ENCODE data around the gene ADAM22. TPM values are rescaled to one million over a fixed set of nuclear protein-coding genes. Genes with fewer than 3 reads are reported as not detected.

ADAM22 gene
- total RNA-seq, 1 donor from 2014 or later = 13.4 TPM

- H3K4me1 Mint-ChIP-seq = peaks cover 35% of the 10 kb centered on the region
- peak; percentile 26 for DNase-seq (ENCODE audit: low read depth, low spot score)
- no peaks in the 10 kb centered on the region for H3K27me3 Mint-ChIP-seq (ENCODE audit: low read depth)
- no peaks in the 10 kb centered on the region for H3K9me3 Mint-ChIP-seq
- no peak for TF ChIP-seq CTCF (conservative IDR thresholded peaks at IDR 0.05)
- peaks cover 5% of the 10 kb centered on the region for H3K36me3 Mint-ChIP-seq (ENCODE audit: low read depth)
- peak overlapping the region; percentile 94 for H3K4me3 Mint-ChIP-seq
- peak overlapping the region; percentile 86 for H3K27ac Mint-ChIP-seq (ENCODE audit: unreplicated experiment)
Measured at GRCh38 chr7:88218836-88219605, 285.0 kb downstream of the ADAM22 start.

- TF ChIP-seq CTCF (conservative IDR thresholded peaks at IDR 0.05) = peak; percentile 93
- no peaks in the 10 kb centered on the region for H3K27me3 Mint-ChIP-seq (ENCODE audit: low read depth)
- no peaks in the 10 kb centered on the region for H3K9me3 Mint-ChIP-seq
- peak; percentile 83 for DNase-seq (ENCODE audit: low read depth, low spot score)
- peak within 1 kb of the TSS; percentile 94 for H3K4me3 Mint-ChIP-seq
- no peaks in the 10 kb centered on the region for H3K36me3 Mint-ChIP-seq (ENCODE audit: low read depth)
- peak within 1 kb of the TSS; percentile 100 for H3K27ac Mint-ChIP-seq (ENCODE audit: unreplicated experiment)
- H3K4me1 Mint-ChIP-seq = peaks cover 32% of the 10 kb centered on the region
Measured at GRCh38 chr7:88219781-88220747, 286.0 kb downstream of the ADAM22 start, which contains the start of gene SRI. Gene SRI (minus strand): TSS chr7:88220038. CDS start chr7:88220026, 12 bp downstream.

GRCh38 chr7:88223265-88223664 is 289.2 kb downstream of the ADAM22 start:
- DNase-seq (ENCODE audit: low read depth, low spot score) = no peak
- H3K4me1 Mint-ChIP-seq = peaks cover 22% of the 10 kb centered on the region
- H3K36me3 Mint-ChIP-seq (ENCODE audit: low read depth) = no peaks in the 10 kb centered on the region
- H3K27me3 Mint-ChIP-seq (ENCODE audit: low read depth) = no peaks in the 10 kb centered on the region
- no peaks in the 10 kb centered on the region for H3K9me3 Mint-ChIP-seq
- H3K4me3 Mint-ChIP-seq = no peak overlapping the region
- no peak for TF ChIP-seq CTCF (conservative IDR thresholded peaks at IDR 0.05)
- no peak overlapping the region for H3K27ac Mint-ChIP-seq (ENCODE audit: unreplicated experiment)

- Mint-ChIP-seq H3K4me3 (no peak overlapping the region), H3K27me3 (ENCODE audit: low read depth) (no peaks in the 10 kb centered on the region), H3K27ac (ENCODE audit: unreplicated experiment) (no peak overlapping the region), H3K4me1 (peaks cover 14% of the 10 kb centered on the region), H3K9me3 (no peaks in the 10 kb centered on the region), H3K36me3 (ENCODE audit: low read depth) (no peaks in the 10 kb centered on the region)
- DNase-seq (ENCODE audit: low read depth, low spot score) = no peak
- TF ChIP-seq CTCF (conservative IDR thresholded peaks at IDR 0.05) = no peak
Measured at GRCh38 chr7:88224601-88225275, 290.7 kb downstream of the ADAM22 start.

GRCh38 chr7:88226201-88226600 is 292.1 kb downstream of the ADAM22 start:
- Mint-ChIP-seq H3K4me1 (peaks cover 1% of the 10 kb centered on the region), H3K4me3 (no peak overlapping the region), H3K27ac (ENCODE audit: unreplicated experiment) (no peak overlapping the region), H3K9me3 (no peaks in the 10 kb centered on the region), H3K36me3 (ENCODE audit: low read depth) (no peaks in the 10 kb centered on the region), H3K27me3 (ENCODE audit: low read depth) (no peaks in the 10 kb centered on the region)
- no peak for DNase-seq (ENCODE audit: low read depth, low spot score)
- TF ChIP-seq CTCF (conservative IDR thresholded peaks at IDR 0.05) = no peak

All from neural crest cell (in vitro differentiated cells).